ENCODE results near the gene OR7A5.

OR7A5 gene

DNA sequence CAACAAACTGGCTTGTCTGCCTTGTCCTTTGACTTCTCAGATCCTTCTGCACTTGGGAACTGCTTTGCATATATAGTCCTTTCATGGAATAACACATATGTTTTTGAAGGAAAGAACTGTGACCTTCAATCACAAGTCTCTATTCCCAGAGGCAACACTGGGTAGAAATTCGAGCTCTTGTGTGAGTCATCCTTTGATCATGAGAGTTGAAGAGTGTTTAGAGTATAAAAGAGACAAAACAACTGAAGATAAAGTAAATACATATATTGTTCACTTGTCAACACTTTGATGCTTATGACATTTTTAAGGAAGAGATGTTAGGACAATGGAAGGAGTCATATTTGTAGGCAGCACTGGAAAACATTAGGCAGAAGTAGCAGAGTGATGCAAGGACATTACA is 5.2 kb upstream of the OR7A5 start:
- TF ChIP-seq CTCF (IDR thresholded peaks at IDR 0.05; ENCODE audit: borderline replicate concordance, control extremely low read depth, extremely low read depth, insufficient read depth, missing control alignments) = no peak
- in situ Hi-C loops (cut with MboI; ENCODE audit: low sequenced_read_pairs, unreplicated experiment) = no loop called here
- DNase-seq (ENCODE audit: low spot score) = no peak

- no peak for TF ChIP-seq CTCF (IDR thresholded peaks at IDR 0.05; ENCODE audit: borderline replicate concordance, control extremely low read depth, extremely low read depth, insufficient read depth, missing control alignments)
- DNase-seq (ENCODE audit: low spot score) = no peak
- in situ Hi-C loops (cut with MboI; ENCODE audit: low sequenced_read_pairs, unreplicated experiment) = no loop called here
Observed at GRCh38 chr19:14837391-14837790, 2.4 kb upstream of the OR7A5 start.

- TF ChIP-seq CTCF (IDR thresholded peaks at IDR 0.05; ENCODE audit: borderline replicate concordance, control extremely low read depth, extremely low read depth, insufficient read depth, missing control alignments) = no peak
Observed at GRCh38 chr19:14830702-14831101, 4.3 kb downstream of the OR7A5 start.

DNA sequence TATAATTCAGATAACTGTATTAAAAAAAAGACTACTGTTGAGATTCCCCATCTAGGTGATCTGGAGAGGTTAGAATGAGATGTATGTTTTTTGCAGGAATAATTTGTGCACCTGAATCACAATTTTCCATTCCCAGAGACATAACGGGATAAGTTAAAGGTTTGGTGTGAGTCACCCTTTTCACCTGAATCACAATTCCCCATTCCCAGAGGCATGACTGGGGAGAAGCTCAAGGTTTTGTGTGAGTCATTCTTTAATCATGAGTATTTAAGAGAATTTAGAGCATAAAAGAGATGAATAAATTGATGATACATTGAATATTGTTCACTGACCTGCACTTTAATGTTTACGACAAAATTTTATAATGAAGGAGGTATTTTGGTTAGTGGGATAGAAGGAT is 9.0 kb downstream of the OR7A5 start:
- DNase-seq (ENCODE audit: low spot score) = no peak
- no peak for TF ChIP-seq CTCF (IDR thresholded peaks at IDR 0.05; ENCODE audit: borderline replicate concordance, control extremely low read depth, extremely low read depth, insufficient read depth, missing control alignments)
- in situ Hi-C loops (cut with MboI; ENCODE audit: low sequenced_read_pairs, unreplicated experiment) = no loop called here

More at GRCh38 chr19:14830702-14831101, 4.3 kb downstream of the OR7A5 start:
- in situ Hi-C loops (cut with MboI; ENCODE audit: low sequenced_read_pairs, unreplicated experiment) = no loop called here
- DNase-seq (ENCODE audit: low spot score) = no peak

DNA sequence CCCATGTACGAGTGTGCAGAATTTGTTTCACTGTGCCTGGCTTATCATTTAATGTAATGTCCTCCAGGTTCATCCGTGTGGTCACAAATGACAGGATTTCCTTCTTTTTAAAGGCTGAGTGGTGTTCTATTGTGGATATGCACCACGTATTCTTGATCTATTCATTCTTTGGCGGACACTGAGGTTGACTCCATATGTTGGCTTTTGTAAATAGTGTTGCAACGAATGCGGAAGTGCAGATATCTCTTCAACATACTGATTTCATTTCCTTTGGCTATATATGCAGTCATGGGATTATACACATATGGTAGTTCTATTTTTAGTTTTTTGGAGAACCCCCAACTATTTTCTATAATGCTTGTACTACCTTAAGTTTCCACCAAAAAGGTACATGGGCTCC is 13.0 kb downstream of the OR7A5 start:
- no peak for DNase-seq (ENCODE audit: low spot score)
- TF ChIP-seq CTCF (IDR thresholded peaks at IDR 0.05; ENCODE audit: borderline replicate concordance, control extremely low read depth, extremely low read depth, insufficient read depth, missing control alignments) = no peak
- in situ Hi-C loops (cut with MboI; ENCODE audit: low sequenced_read_pairs, unreplicated experiment) = no loop called here

DNA sequence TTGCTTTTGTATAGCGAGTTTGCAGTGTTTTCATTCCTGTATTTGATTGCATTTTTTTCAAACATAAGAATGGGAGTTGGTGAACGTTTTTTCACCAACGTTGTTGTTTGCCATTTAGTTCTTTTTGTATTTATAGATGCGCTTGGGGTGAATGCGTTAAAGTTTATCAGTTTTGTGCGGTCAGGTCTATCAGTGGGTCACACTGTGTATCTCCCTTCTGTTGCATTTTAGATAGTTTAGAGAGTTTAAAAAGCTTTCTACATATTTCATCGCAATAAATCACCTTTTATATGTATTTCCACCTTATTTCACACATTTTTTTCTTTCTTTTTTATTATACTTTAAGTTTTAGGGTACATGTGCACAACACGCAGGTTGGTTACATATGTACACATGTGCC is 16.4 kb downstream of the OR7A5 start:
- DNase-seq (ENCODE audit: low spot score) = no peak
- in situ Hi-C loops (cut with MboI; ENCODE audit: low sequenced_read_pairs, unreplicated experiment) = no loop called here
- TF ChIP-seq CTCF (IDR thresholded peaks at IDR 0.05; ENCODE audit: borderline replicate concordance, control extremely low read depth, extremely low read depth, insufficient read depth, missing control alignments) = no peak

GRCh38 chr19:14817052-14817451 is 17.9 kb downstream of the OR7A5 start:
- TF ChIP-seq CTCF (IDR thresholded peaks at IDR 0.05; ENCODE audit: borderline replicate concordance, control extremely low read depth, extremely low read depth, insufficient read depth, missing control alignments) = no peak
- DNase-seq (ENCODE audit: low spot score) = no peak
- in situ Hi-C loops (cut with MboI; ENCODE audit: low sequenced_read_pairs, unreplicated experiment) = no loop called here
